GM19463 (cell line): Measurements from ENCODE around the gene SLC9B1.
"Not testable (repeated sequence)": the region's sequence is repeated elsewhere in the genome, so short reads cannot be mapped to it uniquely, and the experiment has no call there.

Experiments used
- ATAC-seq: cut with Tn5 transposase; IDR thresholded peaks from one replicate; pipeline ENCODE4 v1.9.1; 2021; ENCODE audit warnings: mild to moderate bottlenecking, moderate library complexity; ENCODE audit not compliant: unreplicated experiment

Gene SLC9B1

DNA sequence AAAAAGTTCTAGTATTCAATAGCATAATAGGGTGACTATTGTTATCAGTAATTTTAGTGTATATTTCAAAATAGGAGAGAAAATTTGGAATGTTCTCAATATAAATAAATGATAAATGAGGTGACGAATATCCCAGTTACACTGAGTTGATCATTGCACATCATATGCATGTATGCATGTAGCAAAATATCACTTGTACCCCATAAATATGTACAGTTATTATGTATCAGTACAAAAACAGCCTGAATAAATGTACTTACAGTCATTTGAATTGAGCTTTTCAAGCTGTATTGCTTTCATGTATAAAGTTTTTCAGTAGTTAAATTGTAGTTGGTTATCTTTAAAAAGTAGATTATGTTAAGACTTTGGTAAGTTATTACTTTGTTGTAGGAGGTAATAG lies 138.2 kb downstream of the SLC9B1 start:
- ATAC-seq = no peak

DNA sequence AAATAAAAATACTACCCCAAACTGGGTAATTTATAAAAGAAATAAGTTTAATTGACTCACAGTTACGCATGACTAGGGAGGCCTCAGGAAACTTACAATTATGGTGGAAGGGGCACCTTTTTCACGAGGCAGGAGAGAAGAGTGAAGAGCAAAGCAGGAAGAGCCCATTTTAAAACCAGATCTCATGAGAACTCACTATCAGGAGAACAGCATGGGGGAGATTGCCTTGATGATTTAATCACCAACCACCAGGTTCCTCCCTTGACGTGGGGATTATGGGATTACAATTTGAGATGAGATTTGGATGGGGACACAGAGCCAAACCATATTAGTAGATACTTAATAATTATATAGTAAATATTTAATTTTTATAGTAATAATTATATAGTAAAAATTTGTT lies 140.6 kb downstream of the SLC9B1 start:
- no peak for ATAC-seq

DNA sequence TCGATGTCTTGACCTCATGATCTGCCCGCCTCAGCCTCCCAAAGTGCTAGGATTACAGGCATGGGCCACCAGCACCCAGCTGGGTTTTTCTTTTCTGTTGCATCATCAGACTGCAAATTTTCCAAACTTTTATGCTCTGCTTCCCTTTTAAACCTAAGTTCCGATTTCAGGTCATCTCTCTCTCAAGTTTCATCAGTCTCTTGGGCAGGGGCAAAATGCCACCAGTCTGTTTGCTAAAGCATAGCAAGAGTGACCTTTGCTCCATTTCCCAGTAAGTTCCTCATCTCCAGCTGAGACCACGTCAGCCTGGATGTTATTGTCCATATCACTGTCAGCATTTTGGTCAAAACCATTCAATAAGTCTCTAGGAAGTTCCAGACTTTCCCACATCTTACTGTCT lies 141.2 kb downstream of the SLC9B1 start:
- ATAC-seq = not testable (repeated sequence)

DNA sequence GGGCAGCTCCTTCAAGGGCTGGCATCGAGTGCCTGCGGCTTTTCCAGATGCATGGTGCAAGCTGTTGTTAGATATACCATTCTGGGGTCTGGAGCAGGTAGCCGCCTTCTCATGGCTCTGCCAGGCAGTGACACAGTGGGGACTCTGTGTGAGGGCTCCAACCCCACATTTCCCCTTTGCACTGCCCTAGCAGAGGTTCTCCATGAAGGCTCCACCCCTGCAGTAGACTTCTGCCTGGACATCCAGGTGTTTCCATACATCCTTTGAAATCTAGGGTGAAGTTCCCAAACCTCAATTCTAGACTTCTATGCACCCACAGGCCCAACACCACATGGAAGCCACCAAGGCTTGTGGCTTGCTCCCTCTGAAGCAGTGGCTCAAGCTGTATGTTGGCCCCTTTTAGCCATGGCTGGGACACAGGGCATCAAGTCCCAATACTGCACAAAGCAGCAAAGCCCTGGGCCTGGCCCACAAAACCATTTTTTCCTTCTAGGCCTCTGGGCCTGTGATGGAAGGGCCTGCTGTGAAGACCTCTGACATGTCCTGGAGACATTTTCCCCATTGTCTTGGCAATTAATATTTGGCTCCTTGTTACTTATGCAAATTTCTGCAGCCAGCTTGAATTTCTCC lies 141.9 kb downstream of the SLC9B1 start:
- not testable (repeated sequence) for ATAC-seq

DNA sequence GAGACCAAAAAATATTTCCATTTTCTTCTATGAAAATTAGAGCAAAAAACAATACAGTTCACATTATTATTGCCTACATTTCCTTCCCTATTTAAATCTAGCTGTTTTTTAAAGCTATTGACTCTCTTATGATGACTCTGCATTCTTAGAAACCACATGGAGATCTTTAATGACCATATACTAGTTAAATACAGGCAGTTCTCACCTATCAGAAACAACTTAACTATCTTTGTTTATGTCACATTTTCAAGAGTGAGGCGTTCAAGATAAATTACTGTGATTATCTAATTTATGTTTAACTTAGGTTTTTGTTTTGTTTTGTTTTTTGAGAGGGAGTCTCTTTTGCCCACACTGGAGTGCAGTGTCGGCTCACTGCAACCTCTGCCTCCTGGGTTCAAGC lies 147.7 kb downstream of the SLC9B1 start:
- no peak for ATAC-seq

DNA sequence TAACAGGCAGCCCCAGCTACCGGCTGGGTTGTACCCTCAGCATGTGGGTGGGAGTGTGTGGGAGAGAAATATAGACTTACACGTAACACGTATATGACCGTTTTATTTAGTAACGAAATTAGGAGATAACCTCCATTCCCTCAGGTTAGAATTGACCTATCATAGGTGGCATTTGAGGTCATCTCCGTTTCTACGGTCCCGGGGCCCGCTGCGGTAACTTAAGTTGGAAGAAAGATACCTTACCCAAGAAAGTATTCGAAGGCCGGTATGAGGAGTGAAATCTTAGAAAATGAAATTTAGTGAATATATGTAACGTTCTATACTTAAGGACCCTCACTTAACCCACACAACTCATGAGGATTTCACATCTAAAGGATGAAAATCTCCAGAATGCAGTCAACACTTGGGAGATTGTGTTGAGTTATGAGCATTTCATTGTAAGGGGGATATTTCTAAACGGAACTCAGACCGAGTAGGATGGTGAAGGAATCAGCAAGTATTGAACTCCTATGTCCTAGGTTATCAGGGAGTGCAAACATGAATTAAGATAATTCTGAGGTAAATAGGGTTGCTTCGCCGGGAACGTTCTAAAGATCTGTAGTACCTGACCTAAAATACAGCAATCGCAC lies 149.8 kb downstream of the SLC9B1 start:
- peak; percentile 23 for ATAC-seq

DNA sequence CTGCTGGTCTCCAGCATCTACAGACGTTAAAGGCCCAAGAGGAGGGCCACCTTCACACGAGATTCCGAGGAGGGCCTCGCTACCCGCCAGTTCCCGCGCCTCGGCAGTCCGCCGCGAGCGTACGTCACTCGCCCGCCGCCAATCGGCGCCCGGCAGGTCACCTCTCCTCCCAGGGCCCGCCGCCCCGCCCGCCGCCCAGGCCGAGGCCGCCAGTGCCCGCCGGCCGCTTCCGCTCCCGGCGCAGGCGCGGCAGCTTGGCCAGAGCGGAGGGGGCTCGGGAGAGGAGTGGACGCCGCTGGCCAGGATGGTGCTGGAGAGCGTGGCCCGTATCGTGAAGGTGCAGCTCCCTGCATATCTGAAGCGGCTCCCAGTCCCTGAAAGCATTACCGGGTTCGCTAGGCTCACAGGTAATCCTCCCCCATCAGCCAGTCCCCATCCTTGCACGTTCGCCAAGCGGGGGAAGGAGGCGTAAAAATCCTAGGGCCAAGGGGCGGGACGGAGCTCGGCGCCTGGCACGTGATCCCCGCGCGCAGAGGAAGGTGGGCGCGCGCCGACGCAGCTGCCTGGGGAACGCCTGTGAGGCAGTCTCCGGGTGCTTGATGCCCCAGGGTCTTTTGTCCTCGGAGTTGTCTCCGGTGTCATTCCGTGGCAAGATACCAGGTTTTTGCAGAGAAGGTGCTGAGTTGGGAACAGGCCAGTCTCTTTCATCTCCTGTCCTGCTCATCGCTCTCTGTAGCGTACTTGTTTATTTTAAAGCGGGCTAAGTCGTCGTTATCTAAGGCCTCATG lies 150.5 kb downstream of the SLC9B1 start, which contains the start of gene CISD2:
Gene CISD2, plus strand, starts transcription at position 212 of the 788 bp plus-strand sequence. Its CDS starts 93 bp downstream, at position 305.
- peak; percentile 86 for ATAC-seq

DNA sequence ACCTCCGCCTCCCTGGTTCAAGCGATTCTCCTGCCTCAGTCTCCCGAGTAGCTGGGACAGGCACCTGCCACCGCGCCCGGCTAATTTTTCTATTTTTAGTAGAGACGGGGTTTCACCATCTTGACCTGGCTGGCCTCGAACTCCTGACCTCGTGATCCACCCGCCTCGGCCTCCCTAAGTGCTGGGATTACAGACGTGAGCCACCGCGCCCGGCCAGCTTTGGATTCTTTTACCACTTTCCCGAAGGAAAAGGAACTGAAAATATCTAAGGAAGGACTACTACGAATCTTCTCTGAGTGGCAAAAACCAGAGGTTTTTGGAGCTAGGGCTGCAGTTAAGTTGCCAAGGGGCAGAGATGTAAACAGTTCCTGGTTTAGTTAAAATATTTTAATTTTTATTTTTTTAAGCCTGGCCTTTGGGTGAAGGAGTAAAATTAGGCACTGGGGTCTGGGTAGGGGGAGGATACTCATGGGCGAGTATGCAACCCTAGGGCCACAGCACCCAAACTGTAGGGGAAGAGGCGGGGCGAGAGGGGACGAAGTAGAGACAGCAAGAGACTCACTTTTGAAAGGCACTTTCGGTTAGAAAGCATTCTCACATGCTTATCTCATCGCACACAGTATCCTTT lies 151.2 kb downstream of the SLC9B1 start:
- ATAC-seq = peak; percentile 43

DNA sequence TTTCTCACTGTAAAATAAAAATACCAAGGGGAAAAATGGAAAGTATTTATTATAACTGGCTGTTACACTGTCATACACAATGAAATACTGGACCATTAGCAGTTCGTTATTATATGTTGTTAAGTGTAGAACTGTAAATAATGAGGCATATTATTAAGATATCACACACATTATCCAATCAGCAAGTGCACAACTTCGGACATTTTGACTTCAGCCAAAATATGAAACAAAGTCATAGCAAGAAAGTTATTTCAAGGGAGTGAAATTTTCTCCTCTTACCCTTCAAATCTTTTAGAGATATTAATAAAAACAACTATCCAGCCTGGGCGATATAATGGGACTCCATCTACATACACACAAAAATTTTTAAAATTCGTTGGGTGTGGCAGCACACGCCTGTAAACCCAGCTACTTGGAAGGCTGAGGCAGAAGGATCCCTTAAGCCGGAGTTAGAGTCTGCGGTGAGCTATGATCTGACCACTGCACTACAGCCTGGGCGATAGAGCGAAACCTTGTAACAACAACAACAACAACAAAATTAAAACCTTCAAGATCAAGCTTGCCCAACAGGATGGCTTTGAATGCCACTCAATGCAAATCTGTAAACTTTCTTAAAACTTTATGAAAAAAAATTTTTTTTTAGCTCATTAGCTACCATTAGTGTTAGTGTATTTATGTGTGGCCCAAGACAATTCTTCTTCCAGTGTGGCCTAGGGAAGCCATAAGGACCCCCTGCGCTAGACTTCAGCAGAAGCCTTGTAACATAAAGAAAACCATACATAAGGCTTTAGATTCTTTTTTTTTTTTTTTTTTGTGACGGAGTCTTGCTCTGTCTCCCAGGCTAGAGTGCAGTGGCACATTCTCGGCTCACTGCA lies 152.0 kb downstream of the SLC9B1 start:
- no peak for ATAC-seq

DNA sequence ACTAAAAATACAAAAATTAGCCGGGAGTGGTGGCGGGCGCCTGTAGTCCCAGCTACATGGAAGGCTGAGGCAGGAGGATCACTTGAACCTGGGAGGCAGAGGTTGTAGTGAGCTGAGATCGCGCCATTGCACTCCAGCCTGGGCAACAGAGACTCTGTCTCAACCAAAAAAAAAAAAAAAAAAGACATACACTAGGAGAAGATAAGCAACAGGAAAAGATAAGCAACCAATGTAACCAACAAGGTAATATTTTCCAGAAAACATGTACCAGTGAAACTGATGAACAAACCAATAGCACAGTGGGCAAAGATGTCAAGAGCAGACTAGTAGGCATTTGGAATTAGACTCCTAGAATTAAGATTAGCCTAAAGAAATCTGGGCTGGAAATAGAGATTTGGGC lies 154.2 kb downstream of the SLC9B1 start:
- ATAC-seq = not testable (repeated sequence)

DNA sequence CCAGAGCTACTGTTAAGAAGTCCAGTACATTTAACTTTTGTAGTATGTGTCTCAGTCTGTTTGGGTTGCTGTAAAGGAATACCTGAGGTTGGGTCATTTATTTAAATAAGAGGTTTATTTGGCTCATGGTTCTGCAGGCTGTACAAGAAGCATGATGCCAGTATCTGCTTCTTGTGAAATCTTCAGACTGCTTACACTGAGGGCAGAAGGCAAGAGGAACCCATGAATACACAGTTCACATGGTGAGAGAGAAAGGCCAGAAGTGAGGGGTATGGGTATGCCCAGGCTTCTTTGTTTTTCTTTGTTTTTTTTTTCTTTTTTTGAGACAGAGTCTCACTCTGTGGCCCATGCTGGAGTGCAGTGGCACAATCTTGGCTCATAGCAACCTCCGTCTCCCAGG lies 156.8 kb downstream of the SLC9B1 start:
- ATAC-seq = no peak

DNA sequence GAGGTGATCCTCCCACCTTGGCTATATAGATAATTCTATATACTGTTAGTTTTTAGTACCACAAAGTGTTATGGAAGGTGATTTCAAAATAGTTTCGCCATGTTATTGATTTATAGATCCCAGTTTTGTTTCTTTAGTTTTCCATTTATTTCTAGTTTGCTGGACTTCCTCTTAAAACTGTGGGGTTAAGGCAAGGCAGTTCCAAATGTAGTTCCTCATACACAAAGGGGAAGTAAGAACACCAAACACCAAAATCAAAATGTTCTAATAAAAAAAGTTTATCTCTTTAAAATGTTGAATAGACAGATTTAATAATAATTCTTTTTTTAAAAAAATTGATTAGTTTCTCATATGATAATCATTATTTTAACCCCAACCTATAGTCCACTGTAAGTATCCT lies 157.5 kb downstream of the SLC9B1 start:
- ATAC-seq = no peak

DNA sequence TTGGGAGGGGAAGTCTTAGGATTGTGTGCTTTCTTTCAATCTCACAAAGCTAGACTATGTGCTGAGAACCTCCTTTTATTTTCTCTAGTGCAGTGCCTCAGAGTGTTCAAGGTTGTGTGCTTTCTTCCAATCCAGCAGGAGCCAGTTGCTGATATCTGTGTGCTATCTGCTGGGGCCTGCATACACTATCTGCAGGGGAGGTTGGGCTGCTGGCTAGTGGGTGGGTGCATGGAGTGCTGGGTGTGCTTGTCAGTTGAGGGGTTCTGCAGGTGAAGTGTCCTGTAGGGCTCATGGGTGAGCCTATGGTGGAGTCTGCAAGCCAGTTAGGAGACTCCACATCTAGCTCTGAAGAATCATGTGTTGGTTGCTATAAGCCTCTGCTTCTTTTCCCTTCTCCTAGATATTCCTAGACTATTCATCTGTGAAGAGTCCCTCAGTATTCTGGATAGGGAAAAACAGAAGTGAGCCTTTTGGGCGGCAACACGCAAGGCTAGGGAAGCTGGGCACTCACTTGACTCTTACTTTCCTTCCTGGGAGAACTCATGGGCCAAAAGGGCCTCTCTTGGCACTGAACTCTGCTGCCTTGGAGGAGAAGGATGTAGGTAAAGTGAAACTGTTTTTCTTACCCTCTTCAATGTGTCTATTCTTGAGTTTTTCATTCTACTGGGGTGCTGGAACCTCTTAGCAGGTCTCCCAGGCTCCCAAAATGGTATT lies 158.7 kb downstream of the SLC9B1 start:
- ATAC-seq = no peak

DNA sequence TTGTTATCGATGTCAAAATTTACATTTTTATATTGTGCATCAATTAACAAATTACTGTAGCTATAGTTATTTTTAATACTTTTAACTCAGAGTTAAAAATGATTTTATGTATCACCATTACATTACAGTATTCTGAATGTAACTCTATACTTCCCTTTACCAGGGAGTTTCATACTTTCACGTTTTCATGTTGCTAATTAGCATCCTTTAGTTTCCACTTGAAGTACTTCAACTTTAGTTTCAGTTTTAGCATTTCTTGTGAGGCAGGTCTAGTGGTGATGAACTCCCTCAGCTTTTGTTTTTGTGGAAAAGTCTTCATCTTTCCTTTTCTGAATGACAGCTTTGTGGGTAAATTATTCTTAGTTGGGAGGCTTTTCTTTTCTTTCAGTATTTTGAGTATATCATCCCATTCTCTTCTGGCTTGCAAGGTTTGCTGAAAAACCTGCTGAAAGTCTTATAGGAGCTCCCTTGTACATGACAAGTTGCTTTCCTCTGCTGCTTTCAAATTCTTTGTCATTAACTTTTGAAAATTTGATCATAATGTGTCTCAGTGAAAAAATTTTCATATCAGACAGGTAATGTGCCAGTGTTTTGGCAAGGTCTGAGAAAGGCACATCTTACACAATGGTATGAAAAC lies 160.6 kb downstream of the SLC9B1 start:
- no peak for ATAC-seq
